ENCODE results near the gene RBBP4. TPM values are rescaled to one million over a fixed set of nuclear protein-coding genes. Genes with fewer than 3 reads are reported as not detected.
"Not testable (repeated sequence)": the region's sequence is repeated elsewhere in the genome, so short reads cannot be mapped to it uniquely, and the experiment has no call there.

RBBP4 gene
- total RNA-seq, 2 experiments from 2014 or later, result 271 to 277 TPM

DNA sequence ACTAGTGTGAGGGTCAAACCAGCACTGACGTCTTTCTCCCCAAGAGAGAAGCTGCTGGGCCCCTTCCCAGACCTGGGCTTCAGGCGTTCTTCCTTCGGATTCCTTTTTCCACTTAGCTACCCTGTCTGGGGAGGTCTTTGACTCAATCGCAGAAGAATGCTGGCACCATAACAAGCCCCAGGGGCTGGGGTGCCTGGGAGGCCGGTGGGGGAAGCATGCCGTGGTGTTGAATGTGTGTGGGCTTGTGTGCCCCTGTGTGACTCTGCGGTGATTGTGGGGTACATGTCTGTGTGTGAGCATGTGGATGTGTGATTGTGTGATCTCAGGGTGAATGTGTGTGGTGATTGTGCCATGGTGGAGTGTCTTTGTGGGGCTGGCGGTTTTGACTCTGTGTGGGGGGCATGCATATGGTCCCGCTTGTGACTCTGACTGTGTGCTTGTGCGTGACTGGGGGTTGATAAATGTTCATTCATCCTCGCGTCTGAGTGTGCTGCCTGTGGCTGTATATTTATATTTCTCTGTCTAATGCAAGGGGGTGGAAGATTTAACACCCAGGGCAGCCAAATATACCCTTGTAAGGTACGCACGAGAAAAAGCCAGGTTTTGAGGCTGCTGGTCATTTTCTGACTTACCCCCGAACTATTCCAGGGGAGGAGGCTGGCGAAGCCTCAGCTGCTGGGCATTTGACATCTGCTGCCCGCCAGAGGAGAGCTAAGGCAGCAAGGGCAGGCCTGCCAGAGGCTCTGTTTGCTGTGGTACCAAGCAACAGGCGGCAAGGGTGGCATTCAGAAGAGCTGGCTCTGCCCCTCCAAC is 52.7 kb downstream of the RBBP4 start:
- H3K9me3 Mint-ChIP-seq, result no peaks in the 10 kb centered on the region
- peaks cover 33% of the 10 kb centered on the region for H3K27me3 Mint-ChIP-seq
- H3K4me3 Mint-ChIP-seq, result peak overlapping the region; percentile 19
- DNase-seq, result no peak
- H3K27ac Mint-ChIP-seq, result no peak overlapping the region
- CTCF ChIA-PET, result interaction anchor here (1.0 kb wide), 1 partner anchor 9 kb away, joined by 4 read pairs; no protein-coding TSS in a partner anchor
- POLR2A ChIA-PET, result no interaction called here
- peaks cover 11% of the 10 kb centered on the region for H3K4me1 Mint-ChIP-seq
- H3K36me3 Mint-ChIP-seq (ENCODE audit: low read depth), result no peaks in the 10 kb centered on the region

DNA sequence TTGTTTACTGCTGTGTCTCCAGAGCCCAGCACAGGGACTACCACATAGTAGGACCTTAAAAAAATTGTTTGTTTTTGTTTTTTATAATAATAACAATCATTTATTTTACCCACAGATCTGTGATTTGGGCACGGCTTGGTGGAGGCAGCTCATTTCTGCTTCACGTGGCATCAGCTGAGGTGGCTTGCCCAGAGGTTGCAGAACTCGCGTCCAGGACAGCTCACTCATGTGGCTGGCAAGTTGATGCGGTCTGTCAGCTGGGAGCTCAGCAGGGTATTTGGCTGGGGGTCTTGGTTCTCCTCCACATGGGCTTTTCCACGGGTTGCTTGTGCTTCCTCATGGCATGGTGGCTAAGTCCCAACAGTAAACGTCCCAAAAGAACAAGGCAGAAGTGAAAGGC is 54.5 kb downstream of the RBBP4 start:
- Mint-ChIP-seq H3K27ac (no peak overlapping the region), H3K27me3 (peaks cover 30% of the 10 kb centered on the region), H3K4me1 (peaks cover 11% of the 10 kb centered on the region), H3K9me3 (no peaks in the 10 kb centered on the region), H3K36me3 (ENCODE audit: low read depth) (no peaks in the 10 kb centered on the region), H3K4me3 (no peak overlapping the region)
- CTCF ChIA-PET, result interaction anchor here (2.5 kb wide), 1 partner anchor 68 kb away, joined by 13 read pairs; no protein-coding TSS in a partner anchor
- POLR2A ChIA-PET, result interaction anchor here (0.5 to 2.3 kb wide), 2 partner anchors 10 to 11 kb away, joined by 3 to 7 read pairs; no protein-coding TSS in a partner anchor
- no peak for DNase-seq

DNA sequence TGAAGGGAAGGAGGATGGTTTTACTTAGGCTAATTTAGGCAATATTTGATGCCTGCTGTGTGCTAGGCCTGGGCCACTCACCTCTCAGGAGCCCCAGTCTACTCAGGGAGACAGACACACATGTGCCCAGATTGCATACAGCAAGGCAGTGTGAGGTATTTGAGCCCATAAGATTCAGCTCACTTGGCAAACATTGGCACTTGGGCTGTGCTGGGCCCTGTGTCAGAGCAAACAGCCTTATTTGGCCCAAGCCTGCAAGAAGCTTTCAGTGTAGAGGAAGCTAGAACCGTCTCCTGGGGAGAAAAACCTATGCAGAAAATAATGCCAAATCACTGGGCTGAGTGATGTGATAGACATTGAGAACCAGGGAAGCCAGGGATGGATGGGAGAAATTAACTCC is 55.5 kb downstream of the RBBP4 start:
- CTCF ChIA-PET, result interaction anchor here (0.8 to 2.5 kb wide), 3 partner anchors 22 to 81 kb away, joined by 3 to 13 read pairs (median 7); no protein-coding TSS in a partner anchor
- Mint-ChIP-seq H3K4me3 (no peak overlapping the region), H3K9me3 (no peaks in the 10 kb centered on the region), H3K27me3 (peaks cover 26% of the 10 kb centered on the region), H3K36me3 (ENCODE audit: low read depth) (no peaks in the 10 kb centered on the region), H3K27ac (no peak overlapping the region), H3K4me1 (peaks cover 11% of the 10 kb centered on the region)
- POLR2A ChIA-PET, result interaction anchor here (1.8 to 2.3 kb wide), 2 partner anchors 10 to 19 kb away, joined by 3 to 7 read pairs; no protein-coding TSS in a partner anchor
- DNase-seq, result no peak

DNA sequence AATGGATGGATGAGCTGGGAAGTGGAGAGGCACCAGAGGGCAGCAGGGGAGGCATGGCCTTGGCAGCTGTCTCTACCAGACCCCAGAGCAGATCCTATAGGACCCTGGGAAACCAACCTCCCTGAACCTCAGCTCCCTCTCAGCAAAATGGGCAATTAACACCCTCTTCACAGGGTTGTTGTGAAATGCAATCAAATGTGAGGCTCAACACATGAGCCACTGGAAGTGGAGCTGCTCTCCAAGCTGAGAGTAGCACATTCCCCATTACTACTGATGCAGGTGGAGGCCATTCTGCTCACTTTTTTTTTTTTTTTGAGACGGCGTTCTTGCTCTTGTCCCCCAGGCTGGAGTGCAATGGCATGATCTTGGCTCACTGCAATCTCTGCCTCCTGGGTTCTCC is 58.1 kb downstream of the RBBP4 start:
- H3K4me3 Mint-ChIP-seq, result no peak overlapping the region
- H3K36me3 Mint-ChIP-seq (ENCODE audit: low read depth), result no peaks in the 10 kb centered on the region
- no peaks in the 10 kb centered on the region for H3K9me3 Mint-ChIP-seq
- peaks cover 11% of the 10 kb centered on the region for H3K27me3 Mint-ChIP-seq
- ChIA-PET CTCF (interaction anchor here (0.5 to 1.6 kb wide), 2 partner anchors 27 to 189 kb away, joined by 3 to 5 read pairs; no protein-coding TSS in a partner anchor), POLR2A (no interaction called here)
- no peak overlapping the region for H3K27ac Mint-ChIP-seq
- H3K4me1 Mint-ChIP-seq, result peaks cover 6% of the 10 kb centered on the region
- DNase-seq, result no peak

DNA sequence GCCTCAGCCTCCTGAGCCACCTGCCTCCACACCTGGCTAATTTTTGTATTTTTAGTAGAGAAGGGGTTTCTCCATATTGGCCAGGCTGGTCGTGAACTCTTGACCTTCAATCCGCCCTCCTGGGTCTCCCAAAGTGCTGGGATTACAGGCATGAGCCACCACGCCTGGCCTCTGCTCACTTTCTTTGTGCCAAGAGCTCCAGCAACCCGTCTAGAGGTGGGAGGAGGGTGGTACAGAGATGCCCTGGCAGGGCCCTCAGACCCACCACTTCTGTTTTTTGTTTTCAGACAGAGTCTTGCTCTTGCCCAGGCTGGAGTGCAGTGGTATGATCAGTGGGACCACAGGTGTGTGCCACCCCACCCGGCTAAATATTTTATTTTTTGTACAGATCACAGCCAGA is 58.5 kb downstream of the RBBP4 start:
- Mint-ChIP-seq H3K27ac (no peak overlapping the region), H3K27me3 (peaks cover 7% of the 10 kb centered on the region), H3K36me3 (ENCODE audit: low read depth) (no peaks in the 10 kb centered on the region), H3K4me3 (no peak overlapping the region), H3K4me1 (peaks cover 6% of the 10 kb centered on the region), H3K9me3 (no peaks in the 10 kb centered on the region)
- POLR2A ChIA-PET, result no interaction called here
- no peak for DNase-seq
- CTCF ChIA-PET, result interaction anchor here (0.5 to 5.6 kb wide), 3 partner anchors 27 to 189 kb away, joined by 3 to 157 read pairs (median 5); no protein-coding TSS in a partner anchor

DNA sequence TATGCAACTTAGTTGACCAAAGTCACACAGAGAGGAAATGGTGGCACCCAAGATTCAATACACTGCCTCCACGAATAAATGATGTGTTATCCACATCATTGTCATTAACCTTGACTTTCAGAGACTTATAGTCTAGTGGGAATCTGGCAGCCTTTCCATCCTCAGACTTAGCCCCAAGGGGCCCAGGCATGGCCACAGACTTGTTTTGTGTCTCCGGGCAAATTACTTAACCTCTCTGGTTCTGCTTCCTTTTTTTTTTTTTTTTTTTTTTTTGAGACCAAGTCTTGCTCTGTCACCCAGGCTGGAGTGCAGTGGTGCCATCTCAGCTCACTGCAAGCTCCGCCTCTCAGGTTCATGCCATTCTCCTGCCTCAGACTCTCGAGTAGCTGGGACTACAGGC is 60.2 kb downstream of the RBBP4 start:
- H3K27me3 Mint-ChIP-seq; H3K27ac Mint-ChIP-seq; H3K36me3 Mint-ChIP-seq (ENCODE audit: low read depth); POLR2A ChIA-PET; DNase-seq; H3K9me3 Mint-ChIP-seq; H3K4me1 Mint-ChIP-seq; H3K4me3 Mint-ChIP-seq: not testable (repeated sequence)
- CTCF ChIA-PET, result interaction anchor here (0.7 to 5.6 kb wide), 15 partner anchors 11 to 554 kb away, joined by 3 to 157 read pairs (median 9); no protein-coding TSS in a partner anchor

- no peak overlapping the region for H3K27ac Mint-ChIP-seq
- ChIA-PET POLR2A (interaction anchor here (0.8 to 2.0 kb wide), 5 partner anchors 46 to 86 kb away, joined by 3 to 15 read pairs (median 3); no protein-coding TSS in a partner anchor), CTCF (interaction anchor here (0.7 to 5.6 kb wide), 43 partner anchors 8 to 379 kb away, joined by 3 to 157 read pairs (median 7); partner anchors contain the start of gene AZIN2)
- no peaks in the 10 kb centered on the region for H3K9me3 Mint-ChIP-seq
- H3K36me3 Mint-ChIP-seq (ENCODE audit: low read depth), result no peaks in the 10 kb centered on the region
- H3K4me1 Mint-ChIP-seq, result peaks cover 14% of the 10 kb centered on the region
- peaks cover 2% of the 10 kb centered on the region for H3K27me3 Mint-ChIP-seq
- DNase-seq, result no peak
- H3K4me3 Mint-ChIP-seq, result no peak overlapping the region
Observed at GRCh38 chr1:32713081-32713480, 62.1 kb downstream of the RBBP4 start.

GRCh38 chr1:32714277-32714676 is 63.3 kb downstream of the RBBP4 start:
- Mint-ChIP-seq H3K4me1 (peaks cover 14% of the 10 kb centered on the region), H3K27ac (no peak overlapping the region), H3K4me3 (no peak overlapping the region), H3K27me3 (peaks cover 2% of the 10 kb centered on the region), H3K9me3 (no peaks in the 10 kb centered on the region), H3K36me3 (ENCODE audit: low read depth) (no peaks in the 10 kb centered on the region)
- no peak for DNase-seq
- POLR2A ChIA-PET, result interaction anchor here (1.0 kb wide), 1 partner anchor 63 kb away, joined by 4 read pairs; the partner anchor contains the start of gene RBBP4
- CTCF ChIA-PET, result interaction anchor here (1.0 to 5.6 kb wide), 2 partner anchors 60 to 94 kb away, joined by 3 to 157 read pairs; no protein-coding TSS in a partner anchor

- H3K36me3 Mint-ChIP-seq (ENCODE audit: low read depth), result no peaks in the 10 kb centered on the region
- no peak overlapping the region for H3K4me3 Mint-ChIP-seq
- no peak for DNase-seq
- ChIA-PET CTCF (interaction anchor here (0.5 to 1.0 kb wide), 2 partner anchors 45 to 67 kb away, joined by 3 to 4 read pairs; no protein-coding TSS in a partner anchor), POLR2A (interaction anchor here (0.6 to 2.7 kb wide), 3 partner anchors 10 to 27 kb away, joined by 3 to 7 read pairs (median 3); no protein-coding TSS in a partner anchor)
- H3K27me3 Mint-ChIP-seq, result peaks cover 4% of the 10 kb centered on the region
- H3K4me1 Mint-ChIP-seq, result peaks cover 14% of the 10 kb centered on the region
- H3K27ac Mint-ChIP-seq, result no peak overlapping the region
- H3K9me3 Mint-ChIP-seq, result no peaks in the 10 kb centered on the region
Observed at GRCh38 chr1:32715901-32716311, 64.9 kb downstream of the RBBP4 start.

- H3K9me3 Mint-ChIP-seq, result no peaks in the 10 kb centered on the region
- ChIA-PET CTCF (interaction anchor here (0.5 to 1.0 kb wide), 2 partner anchors 44 to 66 kb away, joined by 3 to 4 read pairs; no protein-coding TSS in a partner anchor), POLR2A (interaction anchor here (0.6 to 2.7 kb wide), 3 partner anchors 11 to 28 kb away, joined by 3 to 7 read pairs (median 3); no protein-coding TSS in a partner anchor)
- no peak overlapping the region for H3K4me3 Mint-ChIP-seq
- peaks cover 14% of the 10 kb centered on the region for H3K4me1 Mint-ChIP-seq
- H3K36me3 Mint-ChIP-seq (ENCODE audit: low read depth), result no peaks in the 10 kb centered on the region
- peaks cover 6% of the 10 kb centered on the region for H3K27me3 Mint-ChIP-seq
- DNase-seq, result peak; percentile 73
- H3K27ac Mint-ChIP-seq, result no peak overlapping the region
Observed at GRCh38 chr1:32716312-32717148, 65.5 kb downstream of the RBBP4 start.

DNA sequence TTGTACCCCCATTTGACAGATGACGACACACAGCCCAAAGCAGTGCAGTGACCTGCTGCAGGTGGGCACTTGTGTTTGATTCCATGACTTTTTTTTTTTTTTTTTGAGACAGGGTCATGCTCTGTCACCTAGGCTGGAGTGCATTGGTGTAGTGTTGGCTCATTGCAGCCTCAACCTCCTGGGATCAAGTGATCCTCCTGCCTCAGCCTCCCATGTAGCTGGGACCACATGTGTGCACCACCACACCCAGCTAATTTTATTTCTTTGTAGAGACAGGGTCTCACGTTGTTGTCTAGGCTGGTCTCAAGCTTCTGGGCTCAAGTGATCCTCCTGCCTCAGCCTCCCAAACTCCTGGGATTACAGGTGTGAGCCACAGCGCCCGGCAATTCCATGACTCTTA is 66.5 kb downstream of the RBBP4 start:
- CTCF ChIA-PET, result no interaction called here
- POLR2A ChIA-PET, result interaction anchor here (2.7 kb wide), 1 partner anchor 12 kb away, joined by 7 read pairs; no protein-coding TSS in a partner anchor
- no peak for DNase-seq
- peaks cover 13% of the 10 kb centered on the region for H3K4me1 Mint-ChIP-seq
- H3K27me3 Mint-ChIP-seq, result peaks cover 13% of the 10 kb centered on the region
- no peaks in the 10 kb centered on the region for H3K9me3 Mint-ChIP-seq
- no peak overlapping the region for H3K27ac Mint-ChIP-seq
- H3K4me3 Mint-ChIP-seq, result no peak overlapping the region
- no peaks in the 10 kb centered on the region for H3K36me3 Mint-ChIP-seq (ENCODE audit: low read depth)

DNA sequence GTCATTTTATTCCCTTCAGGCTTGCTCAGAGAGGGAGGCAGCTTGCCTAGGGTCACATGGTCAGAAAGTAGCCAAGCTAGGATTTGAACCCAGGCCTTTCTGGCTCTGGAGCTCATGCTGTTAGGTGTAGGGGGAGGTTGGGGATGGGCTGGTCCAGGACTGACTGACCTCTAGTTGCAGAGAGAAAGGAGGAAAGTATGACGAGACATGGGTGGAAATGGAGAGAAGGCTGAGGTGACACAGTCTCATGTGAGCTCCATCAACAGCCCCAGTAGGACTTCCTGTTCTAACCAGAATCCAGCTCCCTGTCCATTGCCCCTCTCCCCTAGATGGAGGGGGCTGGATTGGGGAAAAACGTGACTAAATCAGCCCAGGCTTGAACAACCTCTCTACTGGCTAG is 67.0 kb downstream of the RBBP4 start:
- H3K27me3 Mint-ChIP-seq, result peaks cover 13% of the 10 kb centered on the region
- no peaks in the 10 kb centered on the region for H3K9me3 Mint-ChIP-seq
- no peak overlapping the region for H3K4me3 Mint-ChIP-seq
- POLR2A ChIA-PET, result interaction anchor here (2.7 kb wide), 1 partner anchor 13 kb away, joined by 7 read pairs; no protein-coding TSS in a partner anchor
- H3K4me1 Mint-ChIP-seq, result peaks cover 13% of the 10 kb centered on the region
- DNase-seq, result no peak
- no peak overlapping the region for H3K27ac Mint-ChIP-seq
- CTCF ChIA-PET, result no interaction called here
- H3K36me3 Mint-ChIP-seq (ENCODE audit: low read depth), result no peaks in the 10 kb centered on the region
